Heart left ventricle (tissue), 13 donors: ENCODE measurements around the gene RGL1.

ENCODE experiments used
- POLR2A ChIP-seq, 2 donors: fragments of 450-650 bp; IDR thresholded peaks; one replicate each; pipeline ENCODE4 v1.6.1; 2017; ENCODE audit warnings: antibody characterized with exemption in 2 of 2, mild to moderate bottlenecking in 2 of 2, moderate library complexity in 2 of 2
- TF ChIP-seq, protein P1 (sequence below), 12 donors: fragments of 200-600 bp; sonication (generic) in 4 of 12; IDR thresholded peaks; one replicate each; pipeline versions ENCODE4 v1.5.0 to v1.8.0; 2018 to 2022; ENCODE audit warnings: antibody characterized with exemption in 12 of 12, mild to moderate bottlenecking in 5 of 12
- donor health status: ischemic (EF 13 %, LVEDD 7.1; RV severe dilation, severe dysfunction).
- donor health status: DM: no; HTN: yes; CAD: no.
- donor health status: DM: no; HTN: no; CAD: no.
- donor health status: ischemic (EF 25% LVEDD 6.9; RV normal size, moderate dysfunction).
- donor health status: ischemic (EF 25% LVEDD 5.7; RV mildly dilated, moderate dysfunction).
- donor health status: ischemic (EF 35%, LVEDD 5.7; RV mildly dilated, moderate dysfunction).
- donor health status: nonischemic (EF 11% LVEDD 7.7; RV severe dilation, severe dysfunction).
- donor health status: DM: yes; HTN: yes; CAD: no.
- donor health status: PGD.
- donor health status: ischemic (EF 29% LVEDD 5.4; RV normal size, mild dysfunction).
- donor health status: nonischemic (EF 23%, LVEDD 6.1; RV moderate dilation, normal function).

DNA sequence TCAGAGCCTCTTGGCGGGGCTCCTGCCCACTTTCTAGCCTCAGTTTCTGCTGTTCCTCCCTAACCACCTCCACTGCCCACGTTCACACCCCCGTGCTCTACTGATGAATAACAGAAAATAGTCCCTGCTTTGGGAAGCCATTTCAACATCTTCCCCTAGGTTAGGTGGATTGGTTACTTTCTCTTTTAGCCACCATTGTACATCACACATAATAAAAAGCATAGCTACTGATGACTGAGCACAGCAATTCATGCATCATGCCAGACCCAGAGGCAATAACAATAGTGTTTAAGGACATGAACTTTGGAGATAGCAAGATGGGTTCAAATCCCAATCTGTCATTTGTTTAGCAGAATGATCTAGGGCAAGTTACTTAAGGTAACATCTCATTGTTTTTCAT lies 158.0 kb downstream of the RGL1 start:
- TF ChIP-seq POLR2A (IDR thresholded peaks at IDR 0.05): no peak
- TF ChIP-seq, protein P1, sequence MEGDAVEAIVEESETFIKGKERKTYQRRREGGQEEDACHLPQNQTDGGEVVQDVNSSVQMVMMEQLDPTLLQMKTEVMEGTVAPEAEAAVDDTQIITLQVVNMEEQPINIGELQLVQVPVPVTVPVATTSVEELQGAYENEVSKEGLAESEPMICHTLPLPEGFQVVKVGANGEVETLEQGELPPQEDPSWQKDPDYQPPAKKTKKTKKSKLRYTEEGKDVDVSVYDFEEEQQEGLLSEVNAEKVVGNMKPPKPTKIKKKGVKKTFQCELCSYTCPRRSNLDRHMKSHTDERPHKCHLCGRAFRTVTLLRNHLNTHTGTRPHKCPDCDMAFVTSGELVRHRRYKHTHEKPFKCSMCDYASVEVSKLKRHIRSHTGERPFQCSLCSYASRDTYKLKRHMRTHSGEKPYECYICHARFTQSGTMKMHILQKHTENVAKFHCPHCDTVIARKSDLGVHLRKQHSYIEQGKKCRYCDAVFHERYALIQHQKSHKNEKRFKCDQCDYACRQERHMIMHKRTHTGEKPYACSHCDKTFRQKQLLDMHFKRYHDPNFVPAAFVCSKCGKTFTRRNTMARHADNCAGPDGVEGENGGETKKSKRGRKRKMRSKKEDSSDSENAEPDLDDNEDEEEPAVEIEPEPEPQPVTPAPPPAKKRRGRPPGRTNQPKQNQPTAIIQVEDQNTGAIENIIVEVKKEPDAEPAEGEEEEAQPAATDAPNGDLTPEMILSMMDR (IDR thresholded peaks at IDR 0.05): no peak
